HG03378 (cell line): ENCODE data around the gene THSD7A.

Experiments used
- ATAC-seq: cut with Tn5 transposase; IDR thresholded peaks from one replicate; pipeline ENCODE4 v1.9.1; 2021; ENCODE audit warnings: mild to moderate bottlenecking, moderate library complexity; ENCODE audit not compliant: unreplicated experiment

The THSD7A gene

GRCh38 chr7:11751807-11752389 is 80.1 kb downstream of the THSD7A start:
- ATAC-seq = no peak

GRCh38 chr7:11751315-11751714 is 80.7 kb downstream of the THSD7A start:
- no peak for ATAC-seq

- ATAC-seq = no peak
Observed at GRCh38 chr7:11750191-11750590, 81.8 kb downstream of the THSD7A start.

GRCh38 chr7:11749629-11750028 is 82.4 kb downstream of the THSD7A start:
- no peak for ATAC-seq

- no peak for ATAC-seq
Observed at GRCh38 chr7:11748884-11749283, 83.1 kb downstream of the THSD7A start.

- ATAC-seq = no peak
Observed at GRCh38 chr7:11747715-11748485, 84.1 kb downstream of the THSD7A start.

GRCh38 chr7:11746591-11746990 is 85.4 kb downstream of the THSD7A start:
- no peak for ATAC-seq

GRCh38 chr7:11743548-11743947 is 88.5 kb downstream of the THSD7A start:
- ATAC-seq = no peak

- ATAC-seq = no peak
Observed at GRCh38 chr7:11743016-11743415, 89.0 kb downstream of the THSD7A start.

GRCh38 chr7:11742496-11742895 is 89.5 kb downstream of the THSD7A start:
- no peak for ATAC-seq

- ATAC-seq = no peak
Observed at GRCh38 chr7:11737723-11738122, 94.3 kb downstream of the THSD7A start.

- no peak for ATAC-seq
Observed at GRCh38 chr7:11732207-11732606, 99.8 kb downstream of the THSD7A start.

- no peak for ATAC-seq
Observed at GRCh38 chr7:11730725-11731124, 101.3 kb downstream of the THSD7A start.

GRCh38 chr7:11727864-11728263 is 104.1 kb downstream of the THSD7A start:
- no peak for ATAC-seq

GRCh38 chr7:11726794-11727155 is 105.2 kb downstream of the THSD7A start:
- ATAC-seq = no peak

GRCh38 chr7:11726001-11726793 is 105.8 kb downstream of the THSD7A start:
- no peak for ATAC-seq

- ATAC-seq = no peak
Observed at GRCh38 chr7:11716185-11716584, 115.8 kb downstream of the THSD7A start.

GRCh38 chr7:11714676-11715075 is 117.3 kb downstream of the THSD7A start:
- ATAC-seq = no peak

- ATAC-seq = no peak
Observed at GRCh38 chr7:11714205-11714604, 117.8 kb downstream of the THSD7A start.

- ATAC-seq = no peak
Observed at GRCh38 chr7:11713352-11713751, 118.6 kb downstream of the THSD7A start.

GRCh38 chr7:11710377-11710776 is 121.6 kb downstream of the THSD7A start:
- no peak for ATAC-seq

- ATAC-seq = no peak
Observed at GRCh38 chr7:11709196-11709595, 122.8 kb downstream of the THSD7A start.
